GM11168 (cell line): ENCODE measurements around the gene TDRD3.
"Not testable (repeated sequence)": the region's sequence is repeated elsewhere in the genome, so short reads cannot be mapped to it uniquely, and the experiment has no call there.

Experiments used
- in situ Hi-C: fragments of 300-500 bp; cut with MboI; formaldehyde crosslinking; loops from one replicate; pipeline ENCODE4 v1.12.0; 2022; ENCODE audit warnings: low sequenced_read_pairs; ENCODE audit not compliant: unreplicated experiment

The TDRD3 gene

GRCh38 chr13:60396783-60397703, at the start of gene TDRD3:
TDRD3 (plus strand) TSS chr13:60397220; CDS start chr13:60397365, 145 bp downstream.
- in situ Hi-C loops, result no loop called here

GRCh38 chr13:60347690-60348089, 49.3 kb upstream of the TDRD3 start:
- in situ Hi-C loops, result loop anchor here (25.0 kb wide), 2 partner anchors 660 to 960 kb away; no protein-coding TSS in a partner anchor

GRCh38 chr13:60348097-60348496, 48.9 kb upstream of the TDRD3 start:
- in situ Hi-C loops, result loop anchor here (25.0 kb wide), 2 partner anchors 661 to 961 kb away; no protein-coding TSS in a partner anchor

GRCh38 chr13:60351326-60351725, 45.7 kb upstream of the TDRD3 start:
- in situ Hi-C loops, result no loop called here

- in situ Hi-C loops, result no loop called here
Measured at GRCh38 chr13:60351855-60352615, 45.0 kb upstream of the TDRD3 start.

- in situ Hi-C loops, result no loop called here
Measured at GRCh38 chr13:60352644-60353043, 44.4 kb upstream of the TDRD3 start.

- in situ Hi-C loops, result no loop called here
Measured at GRCh38 chr13:60355056-60355455, 42.0 kb upstream of the TDRD3 start.

- in situ Hi-C loops, result no loop called here
Measured at GRCh38 chr13:60356970-60357369, 40.0 kb upstream of the TDRD3 start.

- in situ Hi-C loops, result no loop called here
Measured at GRCh38 chr13:60358453-60358852, 38.6 kb upstream of the TDRD3 start.

- in situ Hi-C loops, result no loop called here
Measured at GRCh38 chr13:60363288-60363687, 33.7 kb upstream of the TDRD3 start.

GRCh38 chr13:60369242-60369641, 27.8 kb upstream of the TDRD3 start:
- in situ Hi-C loops, result no loop called here

GRCh38 chr13:60370343-60370742, 26.7 kb upstream of the TDRD3 start:
- in situ Hi-C loops, result no loop called here

GRCh38 chr13:60372141-60372540, 24.9 kb upstream of the TDRD3 start:
- in situ Hi-C loops, result no loop called here

GRCh38 chr13:60379282-60379681, 17.7 kb upstream of the TDRD3 start:
- in situ Hi-C loops, result not testable (repeated sequence)

- in situ Hi-C loops, result no loop called here
Measured at GRCh38 chr13:60379837-60380565, 17.0 kb upstream of the TDRD3 start.

- in situ Hi-C loops, result no loop called here
Measured at GRCh38 chr13:60384911-60385310, 12.1 kb upstream of the TDRD3 start.

- in situ Hi-C loops, result no loop called here
Measured at GRCh38 chr13:60386250-60386649, 10.8 kb upstream of the TDRD3 start.

- in situ Hi-C loops, result no loop called here
Measured at GRCh38 chr13:60392131-60392530, 4.9 kb upstream of the TDRD3 start.

- in situ Hi-C loops, result no loop called here
Measured at GRCh38 chr13:60395971-60396782, 843 bp upstream of the TDRD3 start.
